GM21786 (cell line): ENCODE data around the gene NCF4.

Experiments used
- ATAC-seq: cut with Tn5 transposase; IDR thresholded peaks from one replicate; pipeline ENCODE4 v1.9.1; 2021; ENCODE audit not compliant: unreplicated experiment

Gene NCF4

DNA sequence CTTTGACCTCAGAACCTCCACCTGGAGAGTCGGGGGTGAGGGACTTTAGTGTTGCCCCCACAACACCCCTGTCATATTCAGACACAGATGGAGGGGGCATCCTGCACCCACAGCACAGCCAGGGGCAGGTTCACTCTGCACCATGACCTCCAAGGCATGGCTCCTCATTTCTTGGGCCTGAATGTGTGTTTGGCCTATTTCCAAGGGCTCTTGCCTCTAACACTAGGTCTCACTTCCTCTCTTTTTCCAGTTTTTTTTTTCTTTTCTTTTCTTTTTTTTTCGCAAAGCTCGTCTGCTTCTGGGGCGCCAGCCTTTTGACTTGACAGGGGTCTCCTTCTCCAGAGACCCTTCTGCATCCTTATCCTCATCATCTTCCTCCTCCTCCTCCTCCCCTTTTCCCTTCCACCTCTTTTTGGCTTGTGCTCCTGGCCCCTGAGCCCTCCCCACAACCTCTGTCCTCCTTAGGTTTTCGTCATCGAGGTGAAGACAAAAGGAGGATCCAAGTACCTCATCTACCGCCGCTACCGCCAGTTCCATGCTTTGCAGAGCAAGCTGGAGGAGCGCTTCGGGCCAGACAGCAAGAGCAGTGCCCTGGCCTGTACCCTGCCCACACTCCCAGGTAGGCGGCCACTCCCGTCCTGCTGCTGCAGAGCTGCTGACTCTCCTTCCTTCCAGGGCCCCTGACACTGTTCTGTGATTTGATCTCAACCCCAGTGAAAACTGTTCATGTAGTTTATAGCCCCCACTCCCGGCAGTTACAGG, 3.8 kb downstream of the NCF4 start:
- no peak for ATAC-seq

DNA sequence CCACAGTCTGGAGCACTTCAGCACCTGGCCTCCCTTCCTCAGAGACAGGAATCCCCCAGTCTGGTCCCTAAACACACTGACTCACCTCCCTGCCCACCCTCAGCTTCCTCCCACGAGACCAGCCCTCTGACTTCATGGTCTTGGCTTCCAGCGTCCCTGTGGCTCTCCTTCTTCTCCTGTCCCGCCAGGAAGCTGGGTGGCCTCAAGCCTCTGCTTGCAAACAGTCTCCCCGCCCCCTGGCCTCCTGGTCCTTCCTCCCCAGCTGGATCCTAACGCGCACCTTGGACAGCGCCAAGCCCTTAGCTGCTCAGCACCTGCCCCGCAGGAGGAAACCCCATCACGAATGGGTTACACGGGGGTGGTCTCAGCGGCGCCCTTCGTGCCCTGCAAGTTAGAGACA, 4.5 kb downstream of the NCF4 start:
- ATAC-seq: no peak

DNA sequence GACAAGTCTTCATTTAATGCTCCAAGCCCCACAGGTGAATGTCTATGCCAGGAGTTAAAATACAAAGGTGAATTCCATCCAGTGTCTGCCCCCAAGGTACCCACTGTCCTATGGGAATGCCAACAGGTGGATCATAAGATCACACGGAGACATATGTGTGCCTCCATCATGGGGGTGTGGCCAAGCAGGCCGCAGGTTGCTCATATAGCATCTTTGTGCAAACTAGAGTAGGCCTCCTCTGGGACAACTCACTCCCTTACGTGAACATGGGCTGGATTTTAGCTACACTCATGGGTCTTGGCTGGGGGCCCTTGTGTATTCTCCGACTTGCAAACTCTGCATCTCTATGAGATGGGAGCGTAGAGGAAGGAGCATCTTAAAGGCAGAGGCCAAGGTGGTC, 6.9 kb downstream of the NCF4 start:
- ATAC-seq: no peak

DNA sequence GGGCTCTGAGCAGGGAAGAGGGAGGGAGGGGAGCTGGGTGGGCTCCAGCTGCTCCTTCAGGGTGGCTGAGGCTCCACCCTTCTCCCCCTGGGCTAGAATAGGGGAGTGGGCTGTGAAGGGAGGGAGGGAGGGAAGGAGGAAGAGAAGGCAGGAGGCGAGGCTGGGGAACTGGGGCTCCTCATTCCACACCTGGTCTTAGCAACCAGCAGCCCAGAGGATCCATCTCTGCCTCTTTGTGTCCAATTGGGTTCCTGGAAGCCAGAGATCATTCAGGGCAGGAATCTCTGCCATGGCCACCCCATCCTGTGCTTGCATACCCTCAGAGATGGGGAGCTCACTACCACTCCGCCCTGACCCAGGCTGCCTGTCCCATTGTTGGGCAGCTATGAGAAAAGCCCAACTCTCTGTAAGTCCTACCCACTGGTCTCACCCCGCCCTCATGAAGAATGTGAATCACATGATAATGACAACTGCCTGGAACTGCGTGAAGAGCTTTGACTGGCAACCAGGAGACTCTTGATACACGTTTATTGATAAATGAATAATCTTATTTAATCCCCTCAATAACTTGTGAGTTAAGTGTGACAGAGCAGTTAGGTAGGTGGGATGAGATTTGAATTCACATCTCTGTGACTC, 7.9 kb downstream of the NCF4 start:
- no peak for ATAC-seq

DNA sequence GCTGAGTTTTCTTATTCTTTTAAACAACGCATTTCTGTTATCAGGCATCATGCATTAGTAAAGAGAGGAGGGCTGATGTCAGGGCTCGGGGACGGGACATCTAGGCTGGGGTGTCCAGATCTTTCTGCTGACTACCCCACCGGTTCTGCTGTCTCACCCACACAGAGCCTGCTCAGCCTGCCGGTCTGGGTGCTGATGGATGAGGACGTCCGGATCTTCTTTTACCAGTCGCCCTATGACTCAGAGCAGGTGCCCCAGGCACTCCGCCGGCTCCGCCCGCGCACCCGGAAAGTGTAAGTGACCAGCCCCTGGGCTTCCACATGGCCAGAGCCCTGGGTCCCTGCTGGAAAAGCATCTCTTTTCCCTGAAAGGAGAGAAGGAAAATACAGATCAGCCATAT, 9.4 kb downstream of the NCF4 start:
- ATAC-seq: no peak

DNA sequence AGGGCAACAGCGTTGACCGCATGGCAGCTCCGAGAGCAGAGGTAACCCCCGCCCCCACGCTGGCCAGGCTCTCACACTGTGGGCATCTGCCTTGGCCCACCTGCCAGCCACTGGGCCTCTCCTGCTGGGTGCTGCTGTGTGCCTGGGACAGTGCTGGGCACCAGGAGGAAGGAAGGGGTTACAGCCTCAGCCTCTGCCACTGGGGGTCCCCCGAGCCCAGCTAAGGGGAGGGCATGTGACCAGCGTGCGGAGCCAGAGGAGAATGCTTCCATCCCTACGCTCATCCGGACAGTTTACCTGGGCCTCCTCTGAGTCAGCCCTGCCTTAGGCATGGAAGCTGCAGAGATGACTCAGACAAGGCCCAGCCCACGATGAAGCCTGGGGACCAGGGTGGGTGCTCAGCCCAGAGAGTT, 10.9 kb downstream of the NCF4 start:
- ATAC-seq: no peak

DNA sequence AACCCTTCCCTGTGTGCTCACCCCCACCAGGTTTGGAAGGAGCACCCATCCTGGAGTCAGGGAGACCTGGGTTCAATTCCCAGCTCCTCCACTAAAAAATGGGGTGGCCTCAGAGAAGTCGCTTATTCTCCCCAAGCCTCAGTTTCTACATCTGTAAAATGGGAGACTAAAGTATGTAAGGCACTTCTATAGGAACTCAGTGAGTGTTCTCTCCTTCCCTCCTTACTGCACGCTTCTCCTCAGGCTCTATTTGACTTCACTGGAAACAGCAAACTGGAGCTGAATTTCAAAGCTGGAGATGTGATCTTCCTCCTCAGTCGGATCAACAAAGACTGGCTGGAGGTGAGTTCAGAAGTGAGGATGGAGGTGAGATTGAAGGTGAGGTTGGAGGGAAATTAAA, 11.3 kb downstream of the NCF4 start:
- no peak for ATAC-seq

DNA sequence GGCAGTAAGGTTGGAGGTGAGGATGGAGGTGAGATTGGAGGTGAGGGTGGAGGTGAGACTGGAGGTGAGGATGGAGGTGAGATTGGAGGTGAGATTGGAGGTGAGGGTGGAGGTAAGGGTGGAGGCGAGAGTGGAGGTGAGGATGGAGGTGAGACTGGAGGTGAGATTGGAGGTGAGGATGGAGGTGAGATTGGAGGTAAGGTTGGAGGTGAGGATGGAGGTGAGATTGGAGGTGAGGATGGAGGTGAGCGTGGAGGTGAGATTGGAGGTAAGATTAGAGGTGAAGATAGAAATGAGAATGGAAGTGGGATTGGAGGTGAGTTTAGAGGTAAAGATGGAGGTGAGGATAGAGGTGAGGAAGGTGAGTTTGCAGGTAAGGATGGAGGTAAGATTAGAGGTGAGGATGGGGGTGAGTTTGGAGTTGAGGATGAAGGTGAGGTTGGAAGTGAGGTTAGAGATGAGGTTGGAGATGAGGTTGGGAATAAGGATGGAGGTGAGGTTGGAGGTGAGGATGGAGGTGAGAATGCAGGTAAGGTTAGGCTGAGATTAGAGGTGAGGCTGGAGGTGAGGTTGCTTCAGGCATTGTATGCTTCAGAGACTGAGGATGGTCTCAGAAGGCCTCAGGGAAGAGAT, 12.2 kb downstream of the NCF4 start:
- no peak for ATAC-seq

DNA sequence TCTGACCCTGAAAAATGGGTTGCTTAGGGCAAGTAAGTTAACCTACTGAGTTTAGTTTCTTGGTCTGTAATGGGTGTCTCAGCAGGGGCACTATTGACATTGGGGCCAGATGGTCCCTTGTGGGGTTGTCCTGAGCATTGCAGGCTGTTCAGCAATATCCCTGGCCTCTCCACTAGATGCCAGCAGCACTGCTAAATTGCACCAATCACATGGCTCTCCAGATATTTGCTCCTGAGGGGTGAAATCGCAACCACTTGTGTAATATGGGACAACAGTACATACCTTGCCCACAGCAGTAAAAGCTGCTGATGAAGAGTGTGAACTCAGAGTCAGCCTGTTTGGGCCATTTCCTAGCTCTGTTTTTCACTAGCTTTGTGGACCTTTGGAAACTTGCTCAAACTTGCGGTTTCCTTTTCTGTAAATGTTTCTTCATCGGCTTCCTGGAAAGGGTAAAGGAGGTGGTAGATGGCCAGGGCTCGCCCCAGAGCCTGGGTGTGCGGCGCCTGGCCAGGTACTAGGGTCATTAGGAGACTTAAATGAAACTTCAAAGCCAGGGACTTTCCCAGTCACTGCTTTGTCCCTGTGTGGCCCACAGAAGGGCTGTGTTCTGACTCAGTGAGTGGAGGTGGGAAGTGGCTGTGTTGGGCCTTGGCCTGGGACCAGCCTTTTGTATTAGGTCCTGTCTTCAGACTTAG, 13.0 kb downstream of the NCF4 start:
- peak; percentile 72 for ATAC-seq

DNA sequence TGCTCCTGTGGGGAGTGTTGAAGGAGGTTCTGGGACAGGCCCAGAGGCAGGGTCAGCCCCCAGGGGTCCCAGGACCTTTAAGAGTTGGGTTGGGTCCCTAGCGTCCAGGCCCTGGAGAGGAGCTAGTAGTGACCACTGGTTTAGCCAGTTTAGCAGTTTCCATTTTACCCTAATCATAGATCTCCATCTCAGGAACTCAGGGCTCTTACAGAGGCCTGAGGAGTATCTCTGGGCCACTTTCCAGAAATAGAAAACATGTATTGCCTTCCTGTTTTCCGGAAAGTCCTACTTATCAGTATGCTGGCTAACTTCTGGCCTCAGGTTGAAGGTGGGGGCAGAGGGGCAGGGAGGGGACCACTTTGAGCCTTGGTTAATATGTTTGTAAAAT, 13.5 kb downstream of the NCF4 start:
- no peak for ATAC-seq

DNA sequence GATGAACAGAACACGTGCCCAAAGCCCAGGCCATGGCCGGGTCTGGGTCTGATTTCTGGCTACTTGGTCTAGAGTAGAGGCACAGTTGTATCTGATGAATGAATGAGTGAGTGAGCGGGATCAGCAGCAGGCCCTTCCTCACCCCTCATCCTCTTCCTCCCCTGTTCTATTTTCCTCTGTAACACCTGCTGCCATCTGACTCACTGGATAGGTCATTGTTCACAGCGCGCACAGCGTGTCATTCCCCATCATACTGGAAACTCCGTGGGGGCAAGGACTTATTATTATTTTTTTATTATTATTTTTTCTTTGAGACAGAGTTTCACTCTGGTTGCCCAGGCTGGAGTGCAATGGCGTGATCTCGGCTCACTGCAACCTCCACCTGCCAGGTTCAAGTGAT, 13.9 kb downstream of the NCF4 start:
- ATAC-seq: no peak

DNA sequence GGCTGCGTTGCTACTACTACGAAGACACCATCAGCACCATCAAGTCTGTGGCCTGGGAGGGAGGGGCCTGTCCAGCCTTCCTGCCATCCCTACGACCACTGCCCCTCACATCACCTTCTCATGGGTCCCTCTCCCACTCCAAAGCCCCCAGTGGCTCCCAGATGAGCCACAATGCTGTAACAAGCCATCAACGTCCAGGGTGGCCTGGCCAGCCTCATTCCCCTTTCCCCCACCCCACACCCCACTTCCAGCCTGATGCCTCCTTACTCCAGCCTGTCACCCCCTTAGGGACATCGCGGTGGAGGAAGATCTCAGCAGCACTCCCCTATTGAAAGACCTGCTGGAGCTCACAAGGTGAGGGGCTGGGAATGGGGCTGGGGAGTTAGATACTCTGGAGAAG, 14.9 kb downstream of the NCF4 start:
- ATAC-seq: no peak

DNA sequence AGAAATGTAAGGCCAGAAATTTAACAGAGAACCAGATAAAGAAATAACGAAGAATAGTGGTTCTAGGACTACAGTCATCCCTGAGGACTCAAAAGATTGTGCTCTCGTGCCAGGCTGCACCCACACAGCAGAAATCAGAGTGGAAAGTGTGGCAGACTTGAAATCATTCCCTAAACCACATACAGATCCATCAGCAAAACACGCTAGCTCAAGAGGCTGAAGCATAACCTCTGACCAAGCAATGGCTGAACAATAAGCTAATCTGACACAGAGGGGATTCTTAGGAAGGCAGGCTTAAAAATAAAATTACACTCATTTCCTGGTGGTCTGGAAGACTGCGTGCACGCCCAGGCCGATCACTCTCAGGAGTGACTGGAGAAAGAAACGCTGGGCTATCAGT, 19.0 kb downstream of the NCF4 start:
- ATAC-seq: no peak

DNA sequence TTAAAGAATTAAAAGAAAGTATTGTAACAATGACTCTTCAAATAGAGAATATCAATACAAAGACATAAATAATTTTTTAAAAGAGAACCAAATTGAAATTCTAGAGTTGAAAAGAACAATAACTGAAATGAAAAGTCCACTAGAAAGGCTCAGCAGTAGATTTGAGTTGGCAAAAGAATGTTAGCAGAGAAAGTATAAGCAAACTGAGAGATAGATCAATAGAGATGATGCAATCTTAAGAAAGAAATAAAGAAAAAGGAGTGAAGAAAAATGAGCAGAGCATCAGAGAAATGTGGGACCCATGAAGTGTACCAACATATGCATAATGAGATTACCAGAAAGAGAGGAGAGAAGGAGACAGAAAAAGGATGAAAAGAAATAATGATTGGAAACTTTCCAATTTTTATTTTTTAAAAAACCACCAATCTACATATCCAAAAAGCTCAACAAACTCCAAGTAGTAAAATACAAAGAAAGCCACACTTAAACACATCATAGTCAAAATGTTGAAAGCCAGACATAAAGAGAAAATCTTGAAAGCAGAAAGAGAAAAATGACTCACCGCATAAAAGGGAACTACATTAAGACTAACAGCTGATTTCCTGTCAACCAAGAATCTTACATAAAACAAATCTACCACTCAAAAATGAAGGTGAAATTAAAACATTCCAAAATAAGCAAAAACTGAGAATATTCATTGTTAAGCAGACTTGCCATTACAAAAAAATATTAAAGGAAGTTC, 20.9 kb downstream of the NCF4 start:
- ATAC-seq: no peak

DNA sequence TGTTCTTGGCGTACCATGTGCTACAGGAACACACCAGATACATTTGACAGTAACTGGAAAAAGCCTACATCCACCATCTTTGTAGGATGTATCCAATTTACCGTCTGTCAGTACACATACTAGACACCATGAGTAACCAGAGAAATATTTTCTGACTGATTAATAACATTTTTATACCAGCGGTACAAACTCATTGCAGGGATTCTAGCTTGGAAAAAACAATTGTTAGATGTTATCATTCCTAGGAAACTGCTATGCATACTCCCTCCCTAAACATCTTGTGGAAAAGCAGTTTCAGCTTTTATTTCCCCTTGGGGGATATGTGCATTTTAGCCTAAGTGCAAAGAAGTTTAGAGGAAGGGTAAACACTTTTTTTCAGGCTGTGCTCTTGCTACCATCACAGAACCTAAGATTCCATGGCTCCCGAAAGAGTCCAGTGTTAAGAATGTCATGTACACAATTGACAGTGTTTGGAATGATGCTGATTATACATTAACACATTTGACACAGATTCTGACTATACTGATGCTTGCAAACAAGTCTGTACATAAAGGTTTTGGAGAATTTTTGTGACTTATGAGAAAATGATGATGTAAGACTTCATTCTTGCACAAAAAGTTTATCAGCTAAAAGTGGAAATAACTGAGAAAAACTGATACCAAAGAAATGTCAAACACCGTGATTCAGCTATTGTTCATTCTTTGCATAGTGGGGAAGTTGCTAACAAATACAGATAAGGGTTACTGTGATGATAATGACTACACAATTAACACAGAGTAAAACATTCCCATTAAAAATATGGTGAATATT, 23.7 kb downstream of the NCF4 start:
- no peak for ATAC-seq

DNA sequence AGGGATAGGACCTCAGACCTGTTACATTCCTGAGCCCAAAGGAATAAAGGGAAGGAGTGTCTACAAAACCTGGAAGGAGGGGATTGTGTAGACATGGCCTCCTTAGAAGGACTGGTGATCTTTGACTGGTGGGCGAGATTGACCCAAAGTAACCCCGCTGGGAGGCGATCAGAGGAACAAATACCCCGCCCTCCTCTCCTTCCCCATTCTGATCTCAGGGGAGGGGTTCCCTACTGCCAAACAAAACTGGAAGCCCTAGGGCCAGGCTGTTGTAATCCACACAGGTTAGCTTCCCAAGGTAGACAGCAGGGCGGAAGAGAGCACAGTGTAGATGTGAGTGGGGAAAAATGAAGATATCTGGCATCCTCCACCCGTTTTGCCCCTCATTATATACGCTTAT, 24.7 kb downstream of the NCF4 start:
- no peak for ATAC-seq

DNA sequence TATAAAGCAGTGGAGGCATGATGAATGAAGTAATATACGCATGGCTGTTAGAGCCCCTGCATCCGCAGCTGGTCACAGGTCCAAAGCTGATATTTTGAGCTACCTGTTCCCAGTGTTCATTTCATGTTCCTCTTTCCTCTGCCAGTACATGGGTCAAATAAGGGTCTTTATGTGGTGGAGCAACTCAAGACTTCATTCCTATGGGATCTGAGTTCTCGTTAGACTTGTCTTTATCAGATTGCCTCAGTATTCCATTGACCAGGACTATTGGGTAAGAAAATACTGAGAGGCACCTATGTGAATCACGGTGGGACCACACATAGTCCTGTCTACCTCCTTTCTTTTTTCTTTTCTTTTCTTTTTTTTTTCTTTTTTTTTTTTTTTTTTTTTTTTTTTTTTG, 25.2 kb downstream of the NCF4 start:
- no peak for ATAC-seq

DNA sequence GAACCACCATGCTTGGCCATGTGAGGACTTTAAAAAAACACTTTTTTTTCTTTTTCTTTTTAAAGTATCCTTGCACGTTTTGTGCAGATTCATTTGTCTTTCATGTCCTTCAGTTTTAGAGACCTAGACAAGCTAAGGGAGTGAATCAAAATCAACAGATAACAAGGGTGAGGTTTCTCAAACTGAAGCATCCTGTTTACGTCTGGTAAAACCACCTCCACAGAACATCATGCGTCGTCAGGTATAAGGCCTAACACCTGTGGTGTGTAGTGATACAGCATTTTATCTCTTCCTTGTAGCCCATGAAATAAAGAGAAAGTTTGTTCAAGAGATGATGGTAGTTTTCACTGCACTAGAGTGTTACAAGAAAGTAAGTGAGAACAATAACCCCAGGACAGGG, 26.4 kb downstream of the NCF4 start:
- ATAC-seq: no peak

DNA sequence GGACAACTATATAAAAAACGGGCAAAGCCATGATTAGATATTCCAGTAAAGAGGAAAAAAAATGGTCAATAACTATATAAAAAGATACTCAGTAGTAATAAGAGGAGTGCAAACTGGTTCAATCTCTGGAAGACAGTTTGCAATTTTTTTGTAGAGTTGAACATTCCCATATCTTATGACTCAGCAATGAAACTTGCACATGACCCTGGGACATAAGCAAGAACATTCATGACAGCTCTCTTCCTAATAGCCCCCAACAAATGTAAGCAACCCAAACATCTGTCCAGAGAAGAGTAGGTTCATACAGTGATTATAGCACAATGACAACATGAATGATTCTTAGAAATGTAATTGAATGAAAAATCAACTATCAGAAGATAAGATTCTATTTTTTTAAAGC, 30.8 kb downstream of the NCF4 start:
- ATAC-seq: no peak

DNA sequence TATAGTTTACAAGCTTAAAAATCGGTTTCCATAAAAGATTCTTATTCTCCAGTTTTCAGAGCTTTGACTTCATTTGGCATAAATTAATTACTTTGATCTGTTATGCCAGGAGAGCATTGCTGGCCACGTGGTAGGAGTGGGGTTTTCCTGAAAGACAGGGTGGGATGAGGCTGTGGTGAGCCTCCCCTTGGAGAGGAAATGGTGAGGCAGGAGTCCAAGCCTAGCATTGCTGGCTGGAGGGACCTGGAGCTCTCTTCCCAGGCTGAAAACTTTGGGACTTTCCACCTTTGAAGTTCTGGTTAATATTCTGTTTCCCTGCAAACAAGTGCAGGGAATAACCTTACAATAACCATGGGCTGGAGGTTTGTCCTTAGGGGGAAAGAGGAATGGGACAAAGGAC, 31.5 kb downstream of the NCF4 start:
- no peak for ATAC-seq
